WERI-Rb-1 (cell line): ENCODE measurements around the gene KRTAP4-16.
"Not testable (repeated sequence)": the region's sequence is repeated elsewhere in the genome, so short reads cannot be mapped to it uniquely, and the experiment has no call there.

Source experiments
- DNase-seq: peaks from one replicate; pipeline ENCODE4 v3.0.0-alpha.2; 2020
- H3K27ac ChIP-seq: fragments of 250-450 bp; sonication (Bioruptor Pico); 2 replicates; pipeline ENCODE4 v1.5.1; 2020; ENCODE audit warnings: mild to moderate bottlenecking, moderate library complexity
- H3K27me3 ChIP-seq: fragments of 250-450 bp; sonication (Bioruptor Pico); 2 replicates; pipeline ENCODE4 v1.5.1; 2021; ENCODE audit warnings: mild to moderate bottlenecking, low read depth, moderate library complexity; ENCODE audit not compliant: insufficient read depth, severe bottlenecking
- H3K36me3 ChIP-seq: fragments of 250-450 bp; sonication (Bioruptor Pico); 2 replicates; pipeline ENCODE4 v1.5.1; 2020; ENCODE audit warnings: mild to moderate bottlenecking, moderate library complexity
- H3K4me3 ChIP-seq: 2 replicates; pipeline ENCODE4 v1.5.1; 2011; ENCODE audit warnings: low read depth, mild to moderate bottlenecking, control low read depth, low read length
- H3K9me3 ChIP-seq: fragments of 250-450 bp; sonication (Bioruptor Pico); 2 replicates; pipeline ENCODE4 v1.5.1; 2021; ENCODE audit warnings: mild to moderate bottlenecking, moderate library complexity; ENCODE audit not compliant: severe bottlenecking
- TF ChIP-seq, protein P1 (sequence below): IDR thresholded peaks from 2 replicates; pipeline ENCODE4 v1.5.1; 2011; ENCODE audit warnings: low read depth, mild to moderate bottlenecking, control low read depth, inconsistent platforms, low read length

The KRTAP4-16 gene

DNA sequence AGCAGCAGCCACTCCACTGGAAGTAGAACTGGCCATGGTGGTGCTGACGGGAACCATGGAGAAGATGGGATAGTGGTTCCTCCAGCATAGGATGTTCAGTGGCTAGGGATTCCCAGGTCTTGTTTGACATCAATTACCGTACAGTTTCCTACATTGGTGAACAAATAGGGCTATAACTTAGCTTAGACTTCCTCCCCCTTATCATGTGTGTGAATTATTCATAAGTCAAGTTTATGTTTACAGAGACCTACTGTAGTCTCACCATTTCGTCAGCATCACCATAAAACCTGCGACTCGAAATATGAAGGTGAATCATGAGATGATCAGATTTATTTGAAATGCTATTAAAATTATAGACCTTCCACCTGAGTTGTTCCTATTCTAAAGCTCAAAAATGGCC is 43.3 kb downstream of the KRTAP4-16 start:
- Histone ChIP-seq H3K4me3 (no peak overlapping the region), H3K9me3 (peaks cover 5% of the 10 kb centered on the region), H3K36me3 (no peaks in the 10 kb centered on the region), H3K27ac (no peak overlapping the region), H3K27me3 (no peaks in the 10 kb centered on the region)
- no peak for DNase-seq
- TF ChIP-seq, protein P1, sequence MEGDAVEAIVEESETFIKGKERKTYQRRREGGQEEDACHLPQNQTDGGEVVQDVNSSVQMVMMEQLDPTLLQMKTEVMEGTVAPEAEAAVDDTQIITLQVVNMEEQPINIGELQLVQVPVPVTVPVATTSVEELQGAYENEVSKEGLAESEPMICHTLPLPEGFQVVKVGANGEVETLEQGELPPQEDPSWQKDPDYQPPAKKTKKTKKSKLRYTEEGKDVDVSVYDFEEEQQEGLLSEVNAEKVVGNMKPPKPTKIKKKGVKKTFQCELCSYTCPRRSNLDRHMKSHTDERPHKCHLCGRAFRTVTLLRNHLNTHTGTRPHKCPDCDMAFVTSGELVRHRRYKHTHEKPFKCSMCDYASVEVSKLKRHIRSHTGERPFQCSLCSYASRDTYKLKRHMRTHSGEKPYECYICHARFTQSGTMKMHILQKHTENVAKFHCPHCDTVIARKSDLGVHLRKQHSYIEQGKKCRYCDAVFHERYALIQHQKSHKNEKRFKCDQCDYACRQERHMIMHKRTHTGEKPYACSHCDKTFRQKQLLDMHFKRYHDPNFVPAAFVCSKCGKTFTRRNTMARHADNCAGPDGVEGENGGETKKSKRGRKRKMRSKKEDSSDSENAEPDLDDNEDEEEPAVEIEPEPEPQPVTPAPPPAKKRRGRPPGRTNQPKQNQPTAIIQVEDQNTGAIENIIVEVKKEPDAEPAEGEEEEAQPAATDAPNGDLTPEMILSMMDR: no peak

DNA sequence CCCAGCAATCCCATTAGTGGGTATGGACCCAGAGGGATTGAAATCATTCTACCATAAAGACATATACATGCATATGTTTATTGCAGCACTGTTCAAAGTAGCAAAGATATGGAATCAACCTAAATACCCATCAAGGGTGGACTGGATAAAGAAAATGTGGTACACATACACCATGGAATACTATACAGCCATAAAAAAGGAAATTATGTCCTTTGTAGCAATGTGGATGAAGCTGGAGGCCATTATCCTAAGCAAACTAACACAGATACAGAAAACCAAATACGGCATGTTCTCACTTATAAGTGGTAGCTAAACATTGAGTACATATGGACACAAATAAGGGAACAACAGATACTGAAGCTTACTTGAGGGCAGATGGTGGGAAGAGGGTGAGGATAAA is 44.5 kb downstream of the KRTAP4-16 start:
- Histone ChIP-seq H3K9me3 (peaks cover 5% of the 10 kb centered on the region), H3K27ac (no peak overlapping the region), H3K27me3 (no peaks in the 10 kb centered on the region), H3K4me3 (no peak overlapping the region), H3K36me3 (no peaks in the 10 kb centered on the region)
- TF ChIP-seq, protein P1: no peak
- no peak for DNase-seq

- not testable (repeated sequence) for H3K27ac ChIP-seq, H3K9me3 ChIP-seq, DNase-seq, H3K4me3 ChIP-seq, H3K27me3 ChIP-seq, H3K36me3 ChIP-seq
These were observed 46.9 kb downstream of the KRTAP4-16 start, which contains the start of gene KRTAP2-2 for GRCh38 chr17:41055130-41055529. TSS of gene KRTAP2-2 (minus strand) at chr17:41055230. CDS start at chr17:41055211, 19 bp downstream.

- not testable (repeated sequence) for H3K36me3 ChIP-seq, H3K4me3 ChIP-seq, DNase-seq, H3K27ac ChIP-seq, H3K9me3 ChIP-seq, H3K27me3 ChIP-seq
These were observed 47.5 kb downstream of the KRTAP4-16 start for GRCh38 chr17:41054556-41054955.

DNA sequence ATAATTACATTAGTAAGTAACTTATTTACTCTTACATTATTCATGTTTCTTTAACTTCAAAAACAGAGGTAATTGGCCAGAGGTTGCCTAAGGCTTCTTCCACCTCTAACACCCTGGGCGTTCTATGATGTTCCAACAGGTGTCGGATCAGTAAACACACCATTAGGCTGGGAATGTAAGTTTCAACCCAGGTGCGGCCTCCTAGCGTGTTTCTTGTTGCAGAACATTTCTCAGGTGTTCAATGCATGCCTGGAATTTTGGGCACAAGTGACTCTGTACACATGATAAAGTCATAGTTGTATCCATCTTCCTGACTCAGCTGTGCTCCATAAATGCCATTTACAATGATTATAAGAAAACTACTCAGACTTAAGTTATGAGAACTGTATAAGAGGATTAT is 48.0 kb downstream of the KRTAP4-16 start:
- no peak overlapping the region for H3K4me3 ChIP-seq
- H3K27ac ChIP-seq: no peak overlapping the region
- TF ChIP-seq, protein P1: no peak
- no peak for DNase-seq
- no peaks in the 10 kb centered on the region for H3K27me3 ChIP-seq
- peaks cover 5% of the 10 kb centered on the region for H3K9me3 ChIP-seq
- H3K36me3 ChIP-seq: no peaks in the 10 kb centered on the region

- H3K27ac ChIP-seq: no peak overlapping the region
- no peaks in the 10 kb centered on the region for H3K27me3 ChIP-seq
- no peak for DNase-seq
- H3K9me3 ChIP-seq: peaks cover 3% of the 10 kb centered on the region
- H3K36me3 ChIP-seq: no peaks in the 10 kb centered on the region
- H3K4me3 ChIP-seq: no peak overlapping the region
- TF ChIP-seq, protein P1: no peak
These were observed 49.4 kb downstream of the KRTAP4-16 start for GRCh38 chr17:41052566-41052965.
